HG03354 (cell line): ENCODE measurements around the gene STX8.

Experiments
- ATAC-seq: cut with Tn5 transposase; IDR thresholded peaks from one replicate; pipeline ENCODE4 v1.9.1; 2021; ENCODE audit warnings: mild to moderate bottlenecking; ENCODE audit not compliant: unreplicated experiment, poor library complexity, severe bottlenecking

The STX8 gene

GRCh38 chr17:9254841-9255240 is 320.8 kb downstream of the STX8 start:
- no peak for ATAC-seq

- ATAC-seq = no peak
Observed at GRCh38 chr17:9253308-9253707, 322.3 kb downstream of the STX8 start.

- ATAC-seq = no peak
Observed at GRCh38 chr17:9251273-9251672, 324.3 kb downstream of the STX8 start.

- ATAC-seq = no peak
Observed at GRCh38 chr17:9249245-9249953, 326.2 kb downstream of the STX8 start.

- no peak for ATAC-seq
Observed at GRCh38 chr17:9247401-9247938, 328.1 kb downstream of the STX8 start.

- ATAC-seq = no peak
Observed at GRCh38 chr17:9244066-9245052, 331.3 kb downstream of the STX8 start.

- no peak for ATAC-seq
Observed at GRCh38 chr17:9242983-9243382, 332.6 kb downstream of the STX8 start.

- ATAC-seq = no peak
Observed at GRCh38 chr17:9242497-9242881, 333.1 kb downstream of the STX8 start.

- ATAC-seq = no peak
Observed at GRCh38 chr17:9241774-9242496, 333.7 kb downstream of the STX8 start.

GRCh38 chr17:9241371-9241712 is 334.3 kb downstream of the STX8 start:
- ATAC-seq = no peak

GRCh38 chr17:9240659-9241370 is 334.8 kb downstream of the STX8 start:
- no peak for ATAC-seq

GRCh38 chr17:9239793-9240658 is 335.6 kb downstream of the STX8 start:
- ATAC-seq = peak; percentile 59

GRCh38 chr17:9239246-9239792 is 336.3 kb downstream of the STX8 start:
- peak; percentile 13 for ATAC-seq

- no peak for ATAC-seq
Observed at GRCh38 chr17:9238340-9239245, 337.0 kb downstream of the STX8 start.

- no peak for ATAC-seq
Observed at GRCh38 chr17:9237661-9238301, 337.8 kb downstream of the STX8 start.

GRCh38 chr17:9237053-9237410 is 338.6 kb downstream of the STX8 start:
- no peak for ATAC-seq
